Stimulated activated naive CD8-positive, alpha-beta T cell treated with anti-CD3 and anti-CD28 coated beads, Interleukin-15, amount 100 ng/mL, for 72 hours (primary cell): ENCODE measurements around the gene OR2B2.

Experiments
- ATAC-seq: fragments of 150-1000 bp; cut with Tn5 transposase; 2 replicates; pipeline ENCODE4 v1.10.0; 2021; ENCODE audit warnings: mild to moderate bottlenecking, moderate library complexity
- DNase-seq, 2 donors: peaks; one replicate each; pipeline ENCODE4 v3.0.0; 2021 to 2022
- H3K27ac Mint-ChIP-seq, 2 donors: one replicate each; pipeline ENCODE4 v1.8.0; 2022; ENCODE audit warnings: mild to moderate bottlenecking in 2 of 2, mixed read lengths in 2 of 2, moderate library complexity in 2 of 2
- H3K27me3 Mint-ChIP-seq: one replicate; pipeline ENCODE4 v1.8.0; 2022; ENCODE audit warnings: mixed read lengths
- H3K4me1 Mint-ChIP-seq: one replicate; pipeline ENCODE4 v1.8.0; 2022; ENCODE audit warnings: mild to moderate bottlenecking, mixed read lengths
- H3K4me3 Mint-ChIP-seq, 2 donors: one replicate each; pipeline ENCODE4 v1.8.0; 2022; ENCODE audit warnings: mild to moderate bottlenecking in 2 of 2, mixed read lengths in 2 of 2, moderate library complexity in 1 of 2
- H3K9me3 Mint-ChIP-seq, 2 donors: one replicate each; pipeline ENCODE4 v1.8.0; 2022; ENCODE audit warnings: mixed read lengths in 2 of 2

OR2B2 gene

GRCh38 chr6:27883136-27883535, 29.1 kb downstream of the OR2B2 start:
- H3K27ac Mint-ChIP-seq, result no peak overlapping the region
- ATAC-seq (no peak), DNase-seq (no peak)
- no peaks in the 10 kb centered on the region for H3K9me3 Mint-ChIP-seq
- H3K27me3 Mint-ChIP-seq, result no peaks in the 10 kb centered on the region
- no peak overlapping the region for H3K4me3 Mint-ChIP-seq
- H3K4me1 Mint-ChIP-seq, result peaks cover 4% of the 10 kb centered on the region

- Mint-ChIP-seq H3K27ac (no peak overlapping the region), H3K4me1 (peaks cover 4% of the 10 kb centered on the region), H3K27me3 (no peaks in the 10 kb centered on the region), H3K4me3 (no peak overlapping the region), H3K9me3 (no peaks in the 10 kb centered on the region)
- ATAC-seq (no peak), DNase-seq (no peak)
These were observed 29.6 kb downstream of the OR2B2 start for GRCh38 chr6:27882624-27883023.

DNA sequence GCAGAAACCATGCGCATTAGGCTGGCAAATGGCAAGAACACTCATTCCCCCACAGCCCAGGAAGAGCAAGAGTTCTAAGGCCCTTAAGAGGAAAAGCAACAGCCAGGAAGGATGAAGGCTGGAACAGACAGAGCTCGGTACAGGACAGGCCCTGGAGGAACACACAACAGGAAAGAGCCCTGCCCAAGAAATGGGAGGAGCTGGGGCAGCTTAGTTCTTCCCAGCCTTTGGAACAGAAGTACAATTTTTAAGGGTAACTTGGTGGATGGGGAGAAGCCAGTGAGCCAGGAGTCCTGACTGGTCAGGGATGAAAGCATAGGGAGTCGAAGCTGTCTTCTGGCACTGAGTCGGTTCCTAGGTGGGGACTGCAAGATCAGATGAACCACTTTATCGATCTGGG, 32.4 kb downstream of the OR2B2 start:
- H3K4me3 Mint-ChIP-seq, result no peak overlapping the region
- DNase-seq (no peak), ATAC-seq (no peak)
- peaks cover 4% of the 10 kb centered on the region for H3K4me1 Mint-ChIP-seq
- H3K9me3 Mint-ChIP-seq, result no peaks in the 10 kb centered on the region
- no peaks in the 10 kb centered on the region for H3K27me3 Mint-ChIP-seq
- peak overlapping the region; percentile 23 to 89 for H3K27ac Mint-ChIP-seq

GRCh38 chr6:27874016-27874415, 38.2 kb downstream of the OR2B2 start:
- Mint-ChIP-seq H3K27ac (peak overlapping the region; percentile 99), H3K9me3 (no peaks in the 10 kb centered on the region), H3K27me3 (no peaks in the 10 kb centered on the region), H3K4me3 (peak overlapping the region; percentile 80 to 86), H3K4me1 (peaks cover 43% of the 10 kb centered on the region)
- DNase-seq (no peak), ATAC-seq (no peak)

GRCh38 chr6:27873021-27873940, 38.9 kb downstream of the OR2B2 start:
- Mint-ChIP-seq H3K9me3 (no peaks in the 10 kb centered on the region), H3K27me3 (no peaks in the 10 kb centered on the region), H3K4me3 (peak overlapping the region; percentile 80 to 86), H3K4me1 (peaks cover 47% of the 10 kb centered on the region), H3K27ac (peak overlapping the region; percentile 99)
- peak; percentile 76 for ATAC-seq
- peak; percentile 88 to 95 for DNase-seq

- no peaks in the 10 kb centered on the region for H3K27me3 Mint-ChIP-seq
- H3K4me3 Mint-ChIP-seq, result peak overlapping the region; percentile 80 to 86
- no peaks in the 10 kb centered on the region for H3K9me3 Mint-ChIP-seq
- ATAC-seq (peak; percentile 64), DNase-seq (no peak)
- peak overlapping the region; percentile 99 for H3K27ac Mint-ChIP-seq
- H3K4me1 Mint-ChIP-seq, result peaks cover 53% of the 10 kb centered on the region
These were observed 39.6 kb downstream of the OR2B2 start for GRCh38 chr6:27872642-27873020.

DNA sequence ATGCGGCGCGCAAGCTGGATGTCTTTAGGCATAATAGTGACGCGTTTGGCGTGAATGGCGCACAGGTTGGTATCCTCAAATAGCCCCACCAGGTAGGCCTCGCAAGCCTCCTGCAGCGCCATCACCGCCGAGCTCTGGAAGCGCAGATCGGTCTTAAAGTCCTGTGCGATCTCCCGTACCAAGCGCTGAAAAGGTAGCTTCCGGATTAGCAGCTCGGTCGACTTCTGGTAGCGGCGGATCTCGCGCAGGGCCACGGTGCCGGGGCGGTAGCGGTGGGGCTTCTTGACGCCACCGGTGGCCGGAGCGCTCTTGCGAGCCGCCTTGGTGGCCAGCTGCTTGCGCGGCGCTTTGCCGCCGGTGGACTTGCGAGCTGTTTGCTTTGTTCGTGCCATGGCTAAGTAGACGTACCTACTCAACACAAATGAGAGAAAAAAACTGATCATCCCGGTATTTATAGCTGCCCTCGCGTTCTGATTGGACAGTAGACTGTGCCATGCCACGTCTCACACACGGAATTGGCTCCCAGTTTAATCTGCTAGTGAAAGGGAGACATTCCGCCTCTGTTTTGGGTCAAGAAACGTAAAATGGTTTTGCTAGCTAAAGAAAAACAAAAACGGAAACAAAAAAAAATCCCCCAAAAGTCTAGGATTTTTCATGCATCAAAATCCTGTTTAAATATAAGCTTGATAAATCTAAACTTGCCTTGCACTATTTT, 40.1 kb downstream of the OR2B2 start:
- Mint-ChIP-seq H3K27ac (peak overlapping the region; percentile 99), H3K9me3 (no peaks in the 10 kb centered on the region), H3K4me3 (peak overlapping the region; percentile 80 to 86), H3K4me1 (peaks cover 59% of the 10 kb centered on the region), H3K27me3 (no peaks in the 10 kb centered on the region)
- DNase-seq (peak; percentile 87 to 89), ATAC-seq (peak; percentile 57)

- no peak for ATAC-seq
- DNase-seq, result no peak
- H3K27ac Mint-ChIP-seq, result peak overlapping the region; percentile 29 to 69
These were observed 41.8 kb downstream of the OR2B2 start for GRCh38 chr6:27870291-27870870.

GRCh38 chr6:27868311-27868710, 43.9 kb downstream of the OR2B2 start:
- H3K4me3 Mint-ChIP-seq, result peak overlapping the region in 1 of 2 donors; percentile 93
- no peaks in the 10 kb centered on the region for H3K27me3 Mint-ChIP-seq
- ATAC-seq, result no peak
- no peak for DNase-seq
- peaks cover 81% of the 10 kb centered on the region for H3K4me1 Mint-ChIP-seq
- peak overlapping the region; percentile 99 to 100 for H3K27ac Mint-ChIP-seq
- H3K9me3 Mint-ChIP-seq, result no peaks in the 10 kb centered on the region

More at GRCh38 chr6:27870291-27870870, 41.8 kb downstream of the OR2B2 start:
- Mint-ChIP-seq H3K4me1 (peaks cover 72% of the 10 kb centered on the region), H3K27me3 (no peaks in the 10 kb centered on the region), H3K9me3 (no peaks in the 10 kb centered on the region), H3K4me3 (peak overlapping the region in 1 of 2 donors; percentile 86)

DNA sequence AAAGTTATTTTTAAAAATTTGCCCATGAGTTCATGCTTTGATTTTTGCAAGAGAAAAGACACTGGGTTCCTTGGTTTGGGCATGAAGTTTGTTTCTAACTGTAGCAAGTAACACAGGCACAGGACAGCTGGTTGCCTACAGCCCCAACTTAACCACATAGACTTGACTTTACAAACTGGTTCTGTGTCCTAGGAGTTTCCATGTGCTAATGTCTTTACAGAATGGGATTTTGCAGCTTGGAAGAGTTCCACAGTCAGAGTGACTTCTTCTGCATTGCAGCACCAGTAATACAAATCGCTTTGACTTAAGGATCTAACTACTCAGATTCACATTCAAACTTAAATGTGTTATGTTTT, 44.3 kb downstream of the OR2B2 start:
- no peak for DNase-seq
- Mint-ChIP-seq H3K27ac (peak overlapping the region; percentile 99 to 100), H3K9me3 (no peaks in the 10 kb centered on the region), H3K4me3 (peak overlapping the region; percentile 93 to 95), H3K27me3 (no peaks in the 10 kb centered on the region), H3K4me1 (peaks cover 81% of the 10 kb centered on the region)
- ATAC-seq, result no peak

GRCh38 chr6:27867051-27867944, 44.9 kb downstream of the OR2B2 start:
- DNase-seq, result peak; percentile 93 to 95
- ATAC-seq, result peak; percentile 55
- Mint-ChIP-seq H3K4me1 (peaks cover 83% of the 10 kb centered on the region), H3K4me3 (peak overlapping the region; percentile 93 to 95), H3K27ac (peak overlapping the region; percentile 99 to 100), H3K9me3 (no peaks in the 10 kb centered on the region), H3K27me3 (no peaks in the 10 kb centered on the region)

DNA sequence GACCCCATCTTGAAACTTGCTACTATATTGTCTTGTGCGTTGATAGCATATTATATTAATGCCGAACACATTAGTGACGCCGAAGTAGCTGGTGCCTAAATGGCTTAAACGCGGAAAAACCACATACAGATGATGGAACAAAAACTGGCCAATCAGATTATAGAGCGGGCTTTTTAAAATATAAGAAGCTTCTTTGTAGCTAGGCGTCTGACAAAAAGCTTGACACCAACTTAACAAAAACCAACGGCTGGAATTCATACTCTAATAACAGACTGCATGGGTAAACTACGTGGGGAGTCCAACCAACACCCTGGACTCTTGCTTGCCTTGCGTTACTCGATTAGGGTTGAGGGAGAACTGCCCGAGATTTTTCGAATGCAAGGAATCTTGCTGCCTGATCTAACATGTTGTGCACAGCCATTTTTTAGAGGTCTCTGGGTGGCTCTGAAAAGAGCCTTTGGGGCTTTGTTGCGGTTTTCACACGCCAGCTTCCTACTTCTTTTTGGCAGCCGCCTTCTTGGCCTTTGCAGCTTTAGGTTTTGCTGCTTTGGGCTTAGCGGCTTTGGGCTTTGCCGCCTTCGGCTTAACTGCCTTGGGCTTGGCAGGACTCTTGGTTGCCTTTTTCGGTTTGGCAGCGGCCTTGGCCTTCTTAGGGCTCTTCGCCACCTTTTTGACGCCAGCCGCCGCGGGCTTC, 45.7 kb downstream of the OR2B2 start:
- Mint-ChIP-seq H3K4me1 (peaks cover 79% of the 10 kb centered on the region), H3K27me3 (no peaks in the 10 kb centered on the region), H3K27ac (peak overlapping the region; percentile 99 to 100), H3K9me3 (no peaks in the 10 kb centered on the region), H3K4me3 (peak overlapping the region; percentile 93 to 95)
- DNase-seq (no peak), ATAC-seq (peak; percentile 68)

DNA sequence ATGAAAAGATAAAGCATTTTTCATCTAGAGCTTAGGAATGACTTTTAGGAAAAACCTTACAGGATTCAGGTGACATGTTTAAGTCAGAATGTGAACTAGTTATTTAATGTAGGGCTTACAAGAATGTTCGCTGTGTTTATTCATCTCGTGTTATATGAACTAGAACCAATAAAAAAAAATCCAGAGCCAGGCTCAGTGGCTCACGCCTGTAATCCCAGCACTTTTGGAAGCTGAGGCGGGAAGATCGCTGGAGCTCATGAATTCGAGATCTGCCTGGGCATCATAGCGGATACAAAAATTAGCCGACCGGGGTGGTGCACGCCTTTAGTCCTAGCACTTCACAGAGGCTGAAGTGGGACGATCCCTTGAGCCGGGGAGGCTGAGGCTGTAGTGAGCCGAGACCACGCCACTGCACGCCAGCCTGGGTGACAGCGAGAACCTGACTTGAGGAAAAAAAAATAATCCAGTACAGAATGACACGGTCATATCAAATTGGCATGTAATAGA, 46.3 kb downstream of the OR2B2 start:
- Mint-ChIP-seq H3K27ac (peak overlapping the region; percentile 99 to 100), H3K4me3 (peak overlapping the region; percentile 93 to 95), H3K4me1 (peaks cover 73% of the 10 kb centered on the region), H3K27me3 (no peaks in the 10 kb centered on the region), H3K9me3 (no peaks in the 10 kb centered on the region)
- ATAC-seq (peak; percentile 53), DNase-seq (peak; percentile 79 to 87)
